HepG2 (cell line): ENCODE measurements around the gene HEPN1. TPM values are rescaled to one million over a fixed set of nuclear protein-coding genes. Genes with fewer than 3 reads are reported as not detected.

Experiments used
- ATAC-seq: fragments of 200-7000 bp; cut with Tn5 transposase; 3 replicates; pipeline ENCODE4 v1.9.1; 2020; ENCODE audit warnings: mild to moderate bottlenecking, moderate library complexity
- BruUV-seq: library from RNA; stranded (reverse); fragments of 400-500 nt; replicated peaks from 2 replicates; lab custom pipeline; 2021; lab: Mats Ljungman, UMichigan
- CTCF ChIA-PET: fragments of 300-600 bp; formaldehyde crosslinking; extraction: SDS; loops from one replicate; lab custom pipeline; 2021; ENCODE audit warnings: low total read pairs, inconsistent platforms, low intra/inter-chr PET ratio; lab: Yijun Ruan, JAX
- POLR2A ChIA-PET: fragments of 350-600 bp; sonication (Branson Sonifier 250); formaldehyde crosslinking; loops from one replicate; lab custom pipeline; 2020; ENCODE audit warnings: antibody characterized with exemption, inconsistent platforms; lab: Yijun Ruan, JAX
- DNase-seq: peaks from one replicate; pipeline ENCODE4 v3.0.0-alpha.2; 2015; ENCODE audit warnings: low spot score
- FAIRE-seq: peaks from 3 replicates; lab custom pipeline; 2011; peaks lifted over from hg19 to GRCh38; lab: Jason Lieb, UNC
- H2AFZ ChIP-seq: one replicate; pipeline ENCODE4 v1.6.1; 2011; ENCODE audit warnings: low read length, inconsistent platforms
- H3K27ac ChIP-seq: fragments of 300-600 bp; 3 replicates; pipeline ENCODE4 v1.8.0; 2011; ENCODE audit warnings: mixed run types, mild to moderate bottlenecking, mixed read lengths, low read length, inconsistent platforms; ENCODE audit not compliant: insufficient read depth; ENCODE audit errors: extremely low read length
- H3K27me3 ChIP-seq, 2 experiments: fragments of 200-600 bp in 1 of 2; 2 replicates in 1 of 2; 3 replicates in 1 of 2; pipeline versions ENCODE4 v1.6.0 to v1.8.0; 2011; ENCODE audit warnings: low read length in 2 of 2, mild to moderate bottlenecking in 2 of 2, moderate library complexity in 2 of 2, inconsistent platforms in 1 of 2; ENCODE audit not compliant: insufficient read depth in 2 of 2, control insufficient read depth in 1 of 2
- H3K36me3 ChIP-seq, 2 experiments: fragments of 200-600 bp in 1 of 2; replicated peaks in 1 of 2; 2 replicates in 1 of 2; 3 replicates in 1 of 2; pipeline versions ENCODE4 v1.5.1 to v1.8.0; 2011; ENCODE audit warnings: low read length in 2 of 2, inconsistent platforms in 1 of 2; ENCODE audit not compliant: insufficient read depth in 2 of 2, control insufficient read depth in 1 of 2
- H3K4me1 ChIP-seq: 2 replicates; pipeline ENCODE4 v1.5.1; 2012; ENCODE audit warnings: low read length, inconsistent platforms; ENCODE audit not compliant: insufficient read depth
- H3K4me2 ChIP-seq: 2 replicates; pipeline ENCODE4 v1.6.0; 2011; ENCODE audit warnings: low read depth, low read length, inconsistent platforms
- H3K4me3 ChIP-seq, 3 experiments: fragments of 200-600 bp in 1 of 3; sonication (generic), shearing (Covaris generic) in 1 of 3; replicated peaks in 1 of 3; 2 replicates each; pipeline ENCODE4 v1.5.1; 2011 to 2016; ENCODE audit warnings: low read length in 3 of 3, inconsistent platforms in 2 of 3, low read depth in 2 of 3, mild to moderate bottlenecking in 2 of 3, control low read depth in 1 of 3, mixed read lengths in 1 of 3; ENCODE audit not compliant: insufficient read depth in 1 of 3
- H3K79me2 ChIP-seq: one replicate; pipeline ENCODE4 v1.6.1; 2011; ENCODE audit warnings: low read length, inconsistent platforms; ENCODE audit not compliant: insufficient read depth
- H3K9ac ChIP-seq: 2 replicates; pipeline ENCODE4 v1.6.0; 2011; ENCODE audit warnings: mild to moderate bottlenecking, low read depth, low read length, inconsistent platforms; ENCODE audit not compliant: insufficient read depth
- H3K9me3 ChIP-seq: 2 replicates; pipeline ENCODE4 v1.5.1; 2012; ENCODE audit warnings: mild to moderate bottlenecking, low read length
- H4K20me1 ChIP-seq: 2 replicates; pipeline ENCODE4 v1.6.0; 2011; ENCODE audit warnings: inconsistent platforms, mild to moderate bottlenecking, low read length, moderate library complexity; ENCODE audit not compliant: insufficient read depth
- CTCF ChIP-seq: sonication (generic); formaldehyde crosslinking; IDR thresholded peaks from 2 replicates; pipeline ENCODE4 v1.5.0; 2020; ENCODE audit warnings: mild to moderate bottlenecking, missing genetic modification reagents, moderate library complexity
- MLLT10 ChIP-seq: sonication (generic); formaldehyde crosslinking; IDR thresholded peaks from 2 replicates; pipeline ENCODE4 v1.4.0; 2020; ENCODE audit warnings: missing genetic modification reagents
- ZBTB42 ChIP-seq: sonication (generic); formaldehyde crosslinking; IDR thresholded peaks from 2 replicates; pipeline ENCODE4 v1.5.0; 2020; ENCODE audit warnings: mild to moderate bottlenecking, missing genetic modification reagents
- ZNF367 ChIP-seq: sonication (generic); formaldehyde crosslinking; IDR thresholded peaks from 2 replicates; pipeline ENCODE4 v1.4.0; 2020; ENCODE audit warnings: missing genetic modification reagents, borderline replicate concordance
- ZNF549 ChIP-seq: sonication (generic); formaldehyde crosslinking; IDR thresholded peaks from 2 replicates; pipeline ENCODE4 v1.5.0; 2020; ENCODE audit warnings: missing genetic modification reagents
- whole genome bisulfite sequencing: methylation state at CpG from one replicate; pipeline ENCODE4 v1.1.6; 2017; ENCODE audit warnings: low lambda C conversion rate; 5-methylcytosine and 5-hydroxymethylcytosine counted together
- in situ Hi-C: cut with HindIII; loops from 2 replicates; pipeline ENCODE4 v1.10.0; 2017; ENCODE audit warnings: low pct_unique_long_range_greater_than_20kb; ENCODE audit not compliant: extremely low pct_ligation_motif_present
- intact Hi-C: fragments of 100-400 bp; cut with micrococcal nuclease; formaldehyde crosslinking; loops from one replicate; pipeline ENCODE4 v1.10.0; 2022; ENCODE audit not compliant: unreplicated experiment
- polyA plus RNA-seq, 8 experiments: library from polyadenylated mRNA; depleted of rRNA in 3 of 8; stranded (reverse) in 7 of 8; unstranded in 1 of 8; fragments of >200 nt; fragmentation: Illumina TruSeq in 4 of 8; extraction: Trizol in 4 of 8; gene quantifications; 2 replicates each; pipeline versions ENCODE4 v1.2.1 to v1.2.3, GENCODE V29; 2011 to 2016; ENCODE audit warnings: low read depth in 4 of 8, missing spikeins in 1 of 8, mixed read lengths in 1 of 8; ENCODE audit not compliant: insufficient read depth in 1 of 8
- total RNA-seq, 5 experiments: library from RNA; depleted of rRNA; stranded (reverse); fragments of >200 nt; fragmentation: Illumina TruSeq; extraction: Trizol; gene quantifications; 2 replicates each; pipeline ENCODE4 v1.2.3, GENCODE V29; 2016; ENCODE audit warnings: low read depth in 1 of 5
- TF ChIP-seq, protein P1 (sequence below): sonication (generic); formaldehyde crosslinking; IDR thresholded peaks from 2 replicates; pipeline ENCODE4 v1.5.0; 2020; ENCODE audit warnings: missing genetic modification reagents, mild to moderate bottlenecking, borderline replicate concordance
- TF ChIP-seq, protein P2 (sequence below): sonication (generic); formaldehyde crosslinking; IDR thresholded peaks from 2 replicates; pipeline ENCODE4 v1.4.0; 2020; ENCODE audit warnings: missing genetic modification reagents

Gene HEPN1
- total and polyA plus RNA-seq, 2 of the 13 experiments (the other 11 are each of a cell fraction or from before 2014, with no cell fraction given) = not detected

DNA sequence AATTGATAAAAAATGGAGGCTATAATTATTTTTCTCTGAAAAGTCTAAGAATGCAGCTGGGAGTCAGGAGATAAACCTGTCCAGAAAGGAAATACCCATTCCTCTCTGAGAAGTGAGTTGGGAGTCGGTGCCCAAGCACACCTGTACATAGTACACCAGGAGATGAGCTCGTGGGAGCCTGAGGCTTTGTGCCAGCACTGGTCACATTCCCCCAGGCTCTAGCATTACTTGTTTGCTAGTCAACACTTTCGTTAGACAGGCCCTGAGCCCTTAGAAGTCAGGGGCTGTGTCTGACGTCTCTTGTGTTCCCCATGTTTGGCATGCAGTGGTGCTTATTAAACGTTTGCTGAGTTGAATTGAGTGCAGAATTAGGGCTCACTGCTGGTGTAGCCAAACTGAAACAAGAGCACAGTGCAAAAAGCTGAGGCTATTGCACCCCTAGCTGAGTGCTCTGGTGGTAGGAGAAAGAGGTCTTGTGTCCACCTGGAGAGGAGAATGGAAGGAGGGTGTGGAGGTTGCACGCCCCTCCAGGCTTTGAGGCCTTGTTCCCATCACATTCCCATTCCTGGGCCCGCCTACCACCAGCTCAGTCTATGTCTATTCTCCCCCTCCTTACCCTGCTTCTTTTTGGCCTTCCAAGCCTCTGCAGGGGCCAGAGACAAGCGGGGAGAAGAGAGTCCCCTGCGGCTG, 28.2 kb upstream of the HEPN1 start (continued):
- TF ChIP-seq, protein P1, sequence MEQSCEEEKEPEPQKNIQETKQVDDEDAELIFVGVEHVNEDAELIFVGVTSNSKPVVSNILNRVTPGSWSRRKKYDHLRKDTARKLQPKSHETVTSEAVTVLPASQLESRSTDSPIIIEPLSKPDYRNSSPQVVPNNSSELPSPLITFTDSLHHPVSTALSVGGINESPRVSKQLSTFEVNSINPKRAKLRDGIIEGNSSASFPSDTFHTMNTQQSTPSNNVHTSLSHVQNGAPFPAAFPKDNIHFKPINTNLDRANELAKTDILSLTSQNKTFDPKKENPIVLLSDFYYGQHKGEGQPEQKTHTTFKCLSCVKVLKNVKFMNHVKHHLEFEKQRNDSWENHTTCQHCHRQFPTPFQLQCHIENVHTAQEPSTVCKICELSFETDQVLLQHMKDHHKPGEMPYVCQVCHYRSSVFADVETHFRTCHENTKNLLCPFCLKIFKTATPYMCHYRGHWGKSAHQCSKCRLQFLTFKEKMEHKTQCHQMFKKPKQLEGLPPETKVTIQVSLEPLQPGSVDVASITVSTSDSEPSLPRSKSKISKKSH = no peak
- TF ChIP-seq ZBTB42 = no peak
- no peak for TF ChIP-seq ZNF549 (CRISPR knock-in tag)

DNA sequence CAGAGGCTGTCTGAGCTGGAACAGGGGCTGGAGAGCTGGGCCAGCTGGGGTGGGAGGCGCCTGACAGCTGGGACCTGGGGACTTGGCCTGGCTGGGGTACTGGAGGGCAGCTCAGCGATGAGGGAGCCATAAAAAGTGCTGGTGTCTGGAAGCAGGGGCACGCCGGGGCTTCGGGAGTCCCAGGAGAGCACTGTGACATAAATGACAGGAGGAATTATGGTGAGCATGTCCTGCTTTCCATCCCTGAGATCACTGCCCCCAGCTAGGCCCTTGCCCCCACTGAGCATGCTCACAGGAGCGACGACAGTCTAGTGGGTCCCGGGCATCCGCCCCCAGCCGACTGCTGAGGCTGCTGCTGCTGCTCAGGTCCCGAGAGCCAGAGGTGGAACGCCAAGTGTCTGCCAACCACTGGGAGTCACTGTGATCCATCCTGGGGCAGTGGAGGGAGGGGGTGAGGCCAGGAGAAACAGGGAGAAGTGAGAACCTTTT, 27.6 kb upstream of the HEPN1 start:
- intact Hi-C loops = no loop called here
- no peaks in the 10 kb centered on the region for H4K20me1 ChIP-seq
- H3K4me3 ChIP-seq = no peak overlapping the region
- CTCF ChIA-PET = no interaction called here
- H3K4me2 ChIP-seq = no peak overlapping the region
- H3K9ac ChIP-seq = no peak overlapping the region
- H3K79me2 ChIP-seq = no peaks in the 10 kb centered on the region
- no peak overlapping the region for H2AFZ ChIP-seq
- no TSS peak for BruUV-seq
- peak; percentile 58 for ATAC-seq
- H3K9me3 ChIP-seq = no peaks in the 10 kb centered on the region
- H3K27ac ChIP-seq = no peak overlapping the region
- WGBS = 77% methylated on average over 4 of the region's 12 CpGs
- TF ChIP-seq CTCF (CRISPR knock-in tag) (peak; percentile 38), ZNF367 (CRISPR knock-in tag) (no peak), MLLT10 (CRISPR knock-in tag) (no peak)
- TF ChIP-seq, protein P2, sequence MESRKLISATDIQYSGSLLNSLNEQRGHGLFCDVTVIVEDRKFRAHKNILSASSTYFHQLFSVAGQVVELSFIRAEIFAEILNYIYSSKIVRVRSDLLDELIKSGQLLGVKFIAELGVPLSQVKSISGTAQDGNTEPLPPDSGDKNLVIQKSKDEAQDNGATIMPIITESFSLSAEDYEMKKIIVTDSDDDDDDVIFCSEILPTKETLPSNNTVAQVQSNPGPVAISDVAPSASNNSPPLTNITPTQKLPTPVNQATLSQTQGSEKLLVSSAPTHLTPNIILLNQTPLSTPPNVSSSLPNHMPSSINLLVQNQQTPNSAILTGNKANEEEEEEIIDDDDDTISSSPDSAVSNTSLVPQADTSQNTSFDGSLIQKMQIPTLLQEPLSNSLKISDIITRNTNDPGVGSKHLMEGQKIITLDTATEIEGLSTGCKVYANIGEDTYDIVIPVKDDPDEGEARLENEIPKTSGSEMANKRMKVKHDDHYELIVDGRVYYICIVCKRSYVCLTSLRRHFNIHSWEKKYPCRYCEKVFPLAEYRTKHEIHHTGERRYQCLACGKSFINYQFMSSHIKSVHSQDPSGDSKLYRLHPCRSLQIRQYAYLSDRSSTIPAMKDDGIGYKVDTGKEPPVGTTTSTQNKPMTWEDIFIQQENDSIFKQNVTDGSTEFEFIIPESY = peak; percentile 77; the same call in 1 of the 2 replicates
- FAIRE-seq = no peak
- H3K36me3 ChIP-seq = no peaks in the 10 kb centered on the region
- peaks cover 21% of the 10 kb centered on the region for H3K4me1 ChIP-seq
- DNase-seq = no peak
- H3K27me3 ChIP-seq = peaks cover 0 to 58% of the 10 kb centered on the region in 2 experiments; a peak in 4 of 5 replicates
- in situ Hi-C loops = no loop called here
- POLR2A ChIA-PET = no interaction called here
